Lung (tissue), 12 donors: Measurements from ENCODE around the gene ATP11B. TPM values are rescaled to one million over a fixed set of nuclear protein-coding genes. Genes with fewer than 3 reads are reported as not detected.
"Not testable (repeated sequence)": the region's sequence is repeated elsewhere in the genome, so short reads cannot be mapped to it uniquely, and the experiment has no call there.

ENCODE experiments used
- ATAC-seq: fragments of 200-7000 bp; cut with Tn5 transposase; one replicate; pipeline ENCODE4 v1.9.1; 2020; ENCODE audit warnings: moderate number of reproducible peaks; ENCODE audit not compliant: insufficient read depth, low FRiP score
- DNase-seq, 3 donors: peaks; one replicate each; pipeline ENCODE4 v3.0.0-alpha.2; 2013 to 2017
- H3K27ac ChIP-seq, 2 donors: one replicate each; pipeline ENCODE4 v1.5.1; 2013; ENCODE audit warnings: mild to moderate bottlenecking in 2 of 2, moderate library complexity in 2 of 2, control low read depth in 1 of 2, inconsistent platforms in 1 of 2, low read depth in 1 of 2, low read length in 1 of 2
- H3K27me3 ChIP-seq, 3 donors: one replicate each; pipeline ENCODE4 v1.5.1; 2013; ENCODE audit warnings: low read length in 2 of 3; ENCODE audit not compliant: control insufficient read depth in 3 of 3, insufficient read depth in 3 of 3
- H3K36me3 ChIP-seq, 4 donors: one replicate each; pipeline ENCODE4 v1.5.1; 2013; ENCODE audit warnings: low read length in 4 of 4, mild to moderate bottlenecking in 1 of 4, moderate library complexity in 1 of 4; ENCODE audit not compliant: control insufficient read depth in 4 of 4, insufficient read depth in 4 of 4
- H3K4me1 ChIP-seq, 5 donors: one replicate each; pipeline ENCODE4 v1.5.1; 2013; ENCODE audit warnings: low read length in 5 of 5, mild to moderate bottlenecking in 2 of 5, moderate library complexity in 1 of 5; ENCODE audit not compliant: control insufficient read depth in 5 of 5, insufficient read depth in 5 of 5
- H3K4me3 ChIP-seq: one replicate; pipeline ENCODE4 v1.5.1; 2013; ENCODE audit warnings: mild to moderate bottlenecking, control low read depth, moderate library complexity
- H3K9ac ChIP-seq, 2 donors: one replicate each; pipeline ENCODE4 v1.5.1; 2013; ENCODE audit warnings: low read length in 2 of 2, control low read depth in 1 of 2; ENCODE audit not compliant: insufficient read depth in 1 of 2
- H3K9me3 ChIP-seq, 4 donors: one replicate each; pipeline ENCODE4 v1.5.1; 2013; ENCODE audit warnings: low read length in 3 of 4, mild to moderate bottlenecking in 1 of 4, moderate library complexity in 1 of 4; ENCODE audit not compliant: control insufficient read depth in 4 of 4, insufficient read depth in 3 of 4
- WGBS, 2 donors: extraction: QIAGEN DNeasy Blood & Tissue Kit; methylation state at CpG; one replicate each; pipeline ENCODE4 v1.1.7; 2013; 5-methylcytosine and 5-hydroxymethylcytosine counted together
- polyA plus RNA-seq, 2 donors: library from polyadenylated mRNA; stranded (reverse); fragments of 200-250 nt; gene quantifications; one replicate each; pipeline ENCODE4 v1.2.1, GENCODE V29; 2013
- total RNA-seq, 2 donors: library from RNA; depleted of rRNA in 1 of 2; stranded (reverse); fragments of >200 nt in 1 of 2; gene quantifications; one replicate each; pipeline ENCODE4 v1.2.1, GENCODE V29; 2014 to 2021
- TF ChIP-seq, protein P1 (sequence below): IDR thresholded peaks from 2 replicates; pipeline ENCODE4 v1.5.1; 2012; ENCODE audit warnings: mild to moderate bottlenecking; ENCODE audit errors: control extremely low read depth, extremely low read depth
- donor health status: control.
- donor health status: control.
- donor health status: Bipolar disorder and iron deficiency.
- donor health status: healthy.
- donor health status: DM: yes; HTN: yes; CAD: no.

ATP11B gene
- total and polyA plus RNA-seq, 4 donors, result 8.3 to 111 (median 39.7) TPM

DNA sequence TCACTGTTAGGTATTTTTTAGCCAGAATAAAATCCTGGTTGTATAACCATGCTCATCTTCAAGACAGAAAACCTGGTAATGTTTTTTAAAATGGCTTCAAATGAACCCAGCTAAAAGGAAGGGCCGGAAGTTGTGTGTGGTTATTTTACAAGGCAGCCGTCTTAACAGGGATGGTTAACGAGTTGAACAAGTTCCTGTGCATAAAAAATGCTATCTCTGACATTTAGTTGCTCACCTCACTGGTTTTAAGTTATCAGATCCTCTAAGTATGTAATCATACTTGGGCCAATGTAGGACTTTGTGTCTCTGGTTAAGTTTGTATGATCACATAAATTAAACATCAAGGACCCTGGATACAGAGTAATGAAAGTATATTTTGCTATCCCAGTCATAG, 2.1 kb downstream of the ATP11B start:
- Histone ChIP-seq H3K9me3 (no peaks in the 10 kb centered on the region), H3K27ac (no peak overlapping the region), H3K9ac (peak overlapping the region in 1 of 2 donors; percentile 44), H3K36me3 (peaks cover 0 to 2% (median 0%) of the 10 kb centered on the region in 4 donors), H3K27me3 (no peaks in the 10 kb centered on the region), H3K4me3 (no peak overlapping the region), H3K4me1 (peaks cover 0 to 20% (median 0%) of the 10 kb centered on the region in 5 donors)
- WGBS, 2 donors, result 10 to 27% methylated on average over 3 of the region's 3 CpGs
- no peak for ATAC-seq
- TF ChIP-seq, protein P1, sequence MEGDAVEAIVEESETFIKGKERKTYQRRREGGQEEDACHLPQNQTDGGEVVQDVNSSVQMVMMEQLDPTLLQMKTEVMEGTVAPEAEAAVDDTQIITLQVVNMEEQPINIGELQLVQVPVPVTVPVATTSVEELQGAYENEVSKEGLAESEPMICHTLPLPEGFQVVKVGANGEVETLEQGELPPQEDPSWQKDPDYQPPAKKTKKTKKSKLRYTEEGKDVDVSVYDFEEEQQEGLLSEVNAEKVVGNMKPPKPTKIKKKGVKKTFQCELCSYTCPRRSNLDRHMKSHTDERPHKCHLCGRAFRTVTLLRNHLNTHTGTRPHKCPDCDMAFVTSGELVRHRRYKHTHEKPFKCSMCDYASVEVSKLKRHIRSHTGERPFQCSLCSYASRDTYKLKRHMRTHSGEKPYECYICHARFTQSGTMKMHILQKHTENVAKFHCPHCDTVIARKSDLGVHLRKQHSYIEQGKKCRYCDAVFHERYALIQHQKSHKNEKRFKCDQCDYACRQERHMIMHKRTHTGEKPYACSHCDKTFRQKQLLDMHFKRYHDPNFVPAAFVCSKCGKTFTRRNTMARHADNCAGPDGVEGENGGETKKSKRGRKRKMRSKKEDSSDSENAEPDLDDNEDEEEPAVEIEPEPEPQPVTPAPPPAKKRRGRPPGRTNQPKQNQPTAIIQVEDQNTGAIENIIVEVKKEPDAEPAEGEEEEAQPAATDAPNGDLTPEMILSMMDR, result no peak
- DNase-seq, result peak in 2 of 3 donors; percentile 38 to 41

DNA sequence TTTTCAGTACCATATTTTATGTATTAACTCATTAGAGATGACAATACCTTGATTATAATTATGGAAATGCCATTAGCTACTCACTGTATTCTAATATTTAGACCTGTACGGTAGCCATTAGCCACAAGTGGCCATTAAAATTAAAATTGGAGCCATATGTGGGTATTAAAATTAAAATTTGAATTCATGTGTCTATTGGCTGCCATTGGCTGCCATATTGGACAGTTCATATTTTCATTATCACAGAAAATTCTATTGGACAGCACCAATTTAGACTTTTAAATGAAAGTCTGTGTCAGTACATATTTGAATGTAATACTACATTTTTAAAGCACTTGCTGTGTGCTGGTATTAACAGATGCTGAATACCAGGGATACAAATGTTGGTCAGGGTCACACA, 3.0 kb downstream of the ATP11B start:
- DNase-seq, result no peak
- Histone ChIP-seq H3K9me3 (no peaks in the 10 kb centered on the region), H3K36me3 (peaks cover 0 to 2% (median 0%) of the 10 kb centered on the region in 4 donors), H3K4me3 (no peak overlapping the region), H3K27ac (no peak overlapping the region), H3K27me3 (no peaks in the 10 kb centered on the region), H3K9ac (no peak overlapping the region), H3K4me1 (peaks cover 0 to 20% (median 2%) of the 10 kb centered on the region in 5 donors)
- 98 to 100% methylated on average over 1 of the region's 1 CpG for whole genome bisulfite sequencing, 2 donors
- TF ChIP-seq, protein P1, result no peak
- no peak for ATAC-seq

DNA sequence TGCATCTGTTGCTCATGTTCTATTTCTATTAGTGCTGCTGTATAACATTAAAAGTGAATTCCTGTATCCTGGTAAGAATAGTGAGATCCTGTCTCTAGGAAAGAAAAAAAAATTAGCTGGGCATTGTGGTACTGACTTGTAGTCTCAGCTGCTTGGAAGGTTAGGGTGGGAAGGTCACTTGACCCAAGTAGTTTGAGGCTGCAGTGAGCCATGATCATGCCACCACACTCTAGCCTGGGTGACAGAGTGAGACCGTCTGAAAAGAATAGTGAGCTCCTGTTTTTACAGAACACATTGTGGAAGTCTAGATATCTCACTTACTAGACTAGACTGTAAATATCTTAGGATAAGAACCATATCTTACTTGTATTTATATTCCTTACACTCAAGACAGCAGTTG, 4.6 kb downstream of the ATP11B start:
- Histone ChIP-seq H3K27me3 (no peaks in the 10 kb centered on the region), H3K9ac (no peak overlapping the region), H3K4me1 (peaks cover 0 to 15% (median 2%) of the 10 kb centered on the region in 5 donors), H3K27ac (no peak overlapping the region), H3K36me3 (peaks cover 0 to 2% (median 0%) of the 10 kb centered on the region in 4 donors), H3K4me3 (no peak overlapping the region), H3K9me3 (no peaks in the 10 kb centered on the region)
- WGBS, 2 donors, result 84 to 90% methylated on average over 1 of the region's 1 CpG
- no peak for ATAC-seq
- TF ChIP-seq, protein P1, result no peak
- DNase-seq, result no peak

DNA sequence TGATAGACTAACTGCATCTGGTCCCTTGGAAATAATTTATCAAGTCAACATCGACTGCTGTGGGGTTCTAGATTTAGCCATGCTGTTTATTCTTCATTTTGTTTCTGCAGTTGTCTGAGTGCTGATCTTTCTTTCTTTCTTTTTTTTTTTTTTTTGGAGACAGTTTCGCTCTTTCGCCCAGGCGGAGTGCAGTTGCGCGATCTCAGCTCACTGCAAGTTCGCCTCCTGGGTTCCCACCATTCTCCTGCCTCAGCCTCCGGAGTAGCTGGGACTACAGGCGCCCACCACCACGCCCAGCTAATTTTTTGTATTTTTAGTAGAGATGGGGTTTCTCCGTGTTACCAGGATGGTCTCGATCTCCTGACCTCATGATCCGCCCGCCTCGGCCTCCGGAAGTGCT, 5.8 kb downstream of the ATP11B start:
- not testable (repeated sequence) for H3K27ac ChIP-seq, H3K4me3 ChIP-seq, H3K9me3 ChIP-seq, DNase-seq, H3K27me3 ChIP-seq, ATAC-seq, H3K36me3 ChIP-seq, H3K9ac ChIP-seq
- WGBS, 2 donors, result 94 to 95% methylated on average over 16 of the region's 16 CpGs
- H3K4me1 ChIP-seq, result peaks cover 0 to 15% (median 2%) of the 10 kb centered on the region in 5 donors
